ENCODE measurements around the gene RNGTT.
"Not testable (repeated sequence)": the region's sequence is repeated elsewhere in the genome, so short reads cannot be mapped to it uniquely, and the experiment has no call there.

The RNGTT gene

GRCh38 chr6:88908598-88909548 lies 54.5 kb downstream of the RNGTT start:
- peak; percentile 11 to 18 for DNase-seq

GRCh38 chr6:88907148-88907547 lies 56.3 kb downstream of the RNGTT start:
- not testable (repeated sequence) for DNase-seq

GRCh38 chr6:88899569-88900316 lies 63.7 kb downstream of the RNGTT start:
- DNase-seq, result peak; percentile 13 to 46

GRCh38 chr6:88895911-88896310 lies 67.5 kb downstream of the RNGTT start:
- DNase-seq, result no peak

GRCh38 chr6:88890860-88891845 lies 72.3 kb downstream of the RNGTT start:
- DNase-seq, result no peak

- no peak for DNase-seq
Measured at GRCh38 chr6:88890394-88890793, 73.0 kb downstream of the RNGTT start.

GRCh38 chr6:88884361-88884760 lies 79.1 kb downstream of the RNGTT start:
- no peak for DNase-seq

DNA sequence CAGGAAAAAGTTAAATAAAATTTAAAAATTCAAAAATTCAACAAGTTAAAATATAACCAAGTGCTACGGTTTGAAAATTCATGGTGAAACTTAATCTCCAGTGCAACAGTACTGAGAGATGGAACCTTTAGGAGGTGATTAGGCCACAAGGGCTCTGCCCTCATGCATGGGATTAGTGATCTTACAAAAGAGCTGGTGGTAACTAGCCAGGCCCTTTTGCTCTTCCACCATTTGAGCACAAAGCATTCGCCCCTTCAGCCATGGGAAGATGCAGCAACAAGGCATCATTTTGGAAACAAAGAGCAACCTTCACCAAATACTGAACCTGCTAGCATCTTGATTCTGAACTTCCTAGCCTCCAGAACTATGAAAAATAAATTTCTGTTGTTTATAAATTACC lies 80.9 kb downstream of the RNGTT start:
- no peak for DNase-seq

DNA sequence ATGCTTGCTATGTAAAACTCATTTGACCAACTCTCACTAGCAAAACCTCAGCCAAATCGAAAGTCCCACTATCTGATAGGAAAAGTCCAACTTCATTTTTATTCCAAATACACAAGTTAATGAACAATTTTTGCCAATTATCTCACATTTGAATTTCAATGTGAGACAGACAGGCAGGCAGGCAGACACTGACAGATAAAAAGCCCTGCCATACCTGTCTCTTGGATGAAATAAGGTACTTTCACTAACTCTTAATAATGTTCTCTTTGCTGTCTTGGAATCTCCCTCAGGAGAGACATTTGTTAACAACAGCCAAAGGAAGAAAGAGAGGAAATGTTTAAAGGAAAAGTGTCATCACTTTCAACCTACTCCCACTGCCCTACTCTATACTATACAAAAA lies 82.0 kb downstream of the RNGTT start:
- DNase-seq, result no peak

DNA sequence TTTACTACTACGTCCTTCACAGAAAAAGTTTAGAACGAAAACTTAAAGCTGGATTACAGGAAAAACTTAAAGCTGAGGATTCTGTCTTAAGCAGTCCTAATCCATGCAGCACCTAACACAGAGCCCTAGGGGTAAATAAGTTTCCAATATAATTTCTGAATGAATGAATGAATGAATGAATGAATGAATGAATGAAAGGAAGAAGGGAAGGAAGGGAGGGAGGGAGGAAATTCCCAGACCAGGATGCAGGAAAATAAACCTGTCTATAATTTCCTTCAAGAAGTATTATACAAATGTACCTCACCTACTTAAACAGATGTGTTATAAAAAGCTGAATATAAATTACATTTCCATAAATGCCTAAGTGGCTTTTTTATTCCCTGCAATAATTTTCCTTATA lies 83.4 kb downstream of the RNGTT start:
- no peak for DNase-seq

GRCh38 chr6:88877893-88878292 lies 85.5 kb downstream of the RNGTT start:
- DNase-seq, result no peak

DNA sequence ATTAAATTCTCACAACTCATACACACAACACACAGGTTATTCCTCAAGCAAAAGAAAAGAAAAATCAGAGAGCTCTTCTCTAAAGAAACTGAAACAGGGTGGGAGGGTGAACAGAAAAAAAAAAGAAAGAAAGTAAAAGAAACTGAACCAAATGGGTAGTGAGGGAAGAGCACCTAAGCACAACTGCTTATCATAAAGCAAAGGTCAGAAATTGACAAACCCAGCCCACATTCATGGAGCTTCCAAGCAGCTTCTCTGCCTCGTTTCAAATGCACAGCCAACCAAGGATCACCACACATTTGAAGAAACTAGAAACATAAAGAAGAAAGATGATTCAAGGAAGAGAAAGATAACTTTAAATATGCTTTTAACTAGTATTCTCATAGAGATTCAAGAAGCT lies 90.5 kb downstream of the RNGTT start:
- DNase-seq, result no peak

DNA sequence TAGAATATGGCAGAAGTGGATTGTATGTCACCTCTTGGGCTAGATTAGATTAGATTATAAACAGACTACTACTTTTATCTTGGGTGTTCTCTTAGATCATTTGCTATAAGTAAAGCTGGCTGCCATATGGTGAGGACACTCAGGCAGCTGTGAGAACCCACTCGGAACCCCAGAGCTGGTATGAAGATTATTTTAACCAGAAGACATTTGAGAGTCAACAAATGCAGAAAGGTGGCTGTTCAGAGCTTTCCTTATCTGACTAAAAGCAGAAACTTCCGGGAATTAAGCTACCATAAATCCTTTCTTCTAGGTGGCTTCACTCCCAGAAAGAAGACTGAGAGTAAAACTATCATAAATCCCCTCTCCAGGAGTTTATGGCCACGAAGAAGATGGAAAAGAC lies 91.9 kb downstream of the RNGTT start:
- DNase-seq, result no peak

DNA sequence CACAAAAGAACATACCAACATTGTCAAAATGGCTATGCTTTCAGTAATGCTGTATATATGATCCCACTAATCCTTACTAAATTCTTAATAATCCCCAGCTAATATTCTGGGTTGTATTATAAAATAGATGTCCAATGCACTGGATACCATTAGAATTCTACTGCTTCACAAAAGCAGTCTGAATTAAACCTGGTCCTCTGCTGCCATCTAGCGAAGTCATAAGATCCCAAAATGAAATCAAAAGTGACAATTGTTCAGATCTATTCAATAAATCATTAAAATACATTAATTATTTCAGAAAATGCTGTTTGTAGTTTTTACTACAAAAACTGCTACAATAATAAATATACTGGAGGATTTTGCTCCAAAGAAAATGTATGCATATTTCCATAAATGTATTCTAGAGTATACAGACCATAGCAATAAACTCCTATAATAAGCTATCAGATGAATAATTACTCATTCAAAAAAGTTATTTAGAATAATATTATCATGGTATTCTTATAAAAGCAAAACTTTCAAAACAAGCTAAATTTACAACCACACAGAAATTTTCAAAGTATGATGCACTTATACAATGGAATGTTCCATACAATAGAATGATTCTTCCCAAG lies 92.6 kb downstream of the RNGTT start:
- peak; percentile 65 to 77 for DNase-seq

DNA sequence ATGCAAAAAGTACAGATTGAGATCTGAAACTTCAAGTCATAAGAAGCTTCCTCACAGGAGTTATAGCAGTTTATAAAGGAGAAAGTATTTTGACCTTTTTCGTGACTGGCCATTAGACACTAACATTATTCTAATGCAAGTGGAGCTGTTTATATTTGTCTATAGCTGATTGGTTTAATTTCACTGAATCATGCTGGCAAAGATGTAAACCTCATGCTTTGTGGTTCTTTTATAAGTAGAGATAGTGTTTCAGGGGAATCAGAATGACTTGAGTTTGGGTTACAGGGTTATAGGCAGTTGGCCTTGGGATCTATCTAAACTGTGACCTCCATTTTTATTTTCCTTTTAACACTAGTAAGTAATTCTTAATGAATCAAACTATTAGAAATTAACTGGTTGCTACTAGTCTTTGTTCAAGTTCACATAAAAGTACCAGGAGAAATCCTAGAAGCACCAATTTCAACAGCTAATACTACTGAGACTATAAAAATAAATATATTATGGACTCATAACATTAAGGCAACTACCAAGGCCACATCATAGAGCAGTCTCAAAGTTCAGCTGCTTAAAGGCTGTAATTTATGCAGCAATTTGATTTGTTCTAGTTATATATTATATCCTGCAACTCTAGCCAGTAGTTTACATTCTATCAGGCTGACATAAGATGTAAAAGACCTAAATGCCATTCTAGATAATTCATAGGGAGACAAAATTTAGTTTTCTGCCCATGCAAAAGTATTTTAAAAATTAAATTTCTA lies 94.0 kb downstream of the RNGTT start:
- no peak for DNase-seq

DNA sequence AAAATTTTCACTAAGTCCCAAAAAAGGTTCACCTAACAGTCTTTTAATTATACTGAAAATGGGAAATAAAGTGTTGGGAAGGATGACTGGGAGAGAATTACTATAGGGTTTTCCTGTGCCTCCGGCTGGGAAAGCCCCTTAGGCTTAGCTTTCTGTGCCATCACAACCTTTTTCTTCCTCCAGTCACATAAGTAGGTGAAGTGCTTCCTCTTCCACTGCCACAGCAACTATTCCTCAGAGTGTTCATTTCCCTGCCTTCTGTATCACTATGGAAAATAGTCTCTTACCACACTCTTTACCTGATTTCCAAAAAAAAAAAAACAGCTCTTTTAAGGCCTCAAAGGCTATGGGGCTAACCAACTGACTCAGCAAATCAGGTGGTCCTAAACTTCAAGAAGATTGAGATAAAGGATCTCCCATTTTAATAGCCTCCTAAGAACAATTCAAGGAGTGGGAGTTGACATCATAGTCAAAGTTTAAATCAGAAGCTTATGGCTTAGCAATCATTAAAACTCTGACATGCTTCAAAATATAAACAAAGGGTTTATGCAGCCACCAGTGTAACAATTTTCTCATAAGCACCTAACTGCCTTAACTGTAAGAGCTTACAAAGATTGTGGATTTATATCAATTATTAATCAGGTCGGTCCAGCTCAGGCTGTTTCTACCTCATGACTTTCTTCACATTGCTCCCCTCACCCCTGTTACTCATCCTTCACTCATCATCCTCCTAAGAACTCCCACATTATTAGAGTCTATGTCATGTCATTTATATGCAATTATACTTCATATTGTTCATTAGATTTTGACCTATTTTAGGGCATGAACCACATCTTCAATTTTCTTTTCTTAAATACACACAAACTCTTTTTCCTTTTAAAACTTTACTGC lies 95.3 kb downstream of the RNGTT start:
- no peak for DNase-seq

- DNase-seq, result no peak
Measured at GRCh38 chr6:88866856-88867255, 96.6 kb downstream of the RNGTT start.

- no peak for DNase-seq
Measured at GRCh38 chr6:88865275-88865674, 98.1 kb downstream of the RNGTT start.

- no peak for DNase-seq
Measured at GRCh38 chr6:88864359-88865054, 98.9 kb downstream of the RNGTT start.

- no peak for DNase-seq
Measured at GRCh38 chr6:88860310-88860709, 103.1 kb downstream of the RNGTT start.

All from Kasumi-1 (cell line).